ENCODE data around the gene CLPTM1L. TPM values are rescaled to one million over a fixed set of nuclear protein-coding genes. Genes with fewer than 3 reads are reported as not detected.

The CLPTM1L gene
- total RNA-seq, 1 experiment from 2014 or later, result 127 TPM

- CTCF ChIA-PET, result no interaction called here
- no peak for TF ChIP-seq CTCF (IDR thresholded peaks at IDR 0.05; ENCODE audit: unreplicated experiment)
- no peak for DNase-seq
- no TSS peak for BruUV-seq (replicated peaks)
- Mint-ChIP-seq H3K27me3 (ENCODE audit: unreplicated experiment) (peaks cover 55% of the 10 kb centered on the region), H3K4me3 (ENCODE audit: low read depth, unreplicated experiment) (no peak overlapping the region), H3K9me3 (ENCODE audit: low read depth, unreplicated experiment) (no peaks in the 10 kb centered on the region), H3K36me3 (ENCODE audit: insufficient read depth, unreplicated experiment) (peaks cover 25% of the 10 kb centered on the region), H3K27ac (ENCODE audit: unreplicated experiment) (no peak overlapping the region), H3K4me1 (ENCODE audit: low read depth, unreplicated experiment) (peaks cover 11% of the 10 kb centered on the region)
- intact Hi-C loops (cut with micrococcal nuclease; ENCODE audit: unreplicated experiment), result loop anchor here (10.0 kb wide), 1 partner anchor 296 kb away; no protein-coding TSS in a partner anchor
Observed at GRCh38 chr5:1348986-1349245, 4.0 kb upstream of the CLPTM1L start.

- Mint-ChIP-seq H3K36me3 (ENCODE audit: insufficient read depth, unreplicated experiment) (peaks cover 37% of the 10 kb centered on the region), H3K9me3 (ENCODE audit: low read depth, unreplicated experiment) (no peaks in the 10 kb centered on the region), H3K4me1 (ENCODE audit: low read depth, unreplicated experiment) (peaks cover 16% of the 10 kb centered on the region), H3K27ac (ENCODE audit: unreplicated experiment) (no peak overlapping the region), H3K27me3 (ENCODE audit: unreplicated experiment) (peaks cover 42% of the 10 kb centered on the region), H3K4me3 (ENCODE audit: low read depth, unreplicated experiment) (no peak overlapping the region)
- no peak for DNase-seq
- intact Hi-C loops (cut with micrococcal nuclease; ENCODE audit: unreplicated experiment), result loop anchor here (10.0 kb wide), 1 partner anchor 297 kb away; no protein-coding TSS in a partner anchor
- CTCF ChIA-PET, result interaction anchor here (0.7 to 0.9 kb wide), 2 partner anchors 12 to 16 kb away, joined by 3 to 6 read pairs; no protein-coding TSS in a partner anchor
- TF ChIP-seq CTCF (IDR thresholded peaks at IDR 0.05; ENCODE audit: unreplicated experiment), result no peak
- no TSS peak for BruUV-seq (replicated peaks)
Observed at GRCh38 chr5:1347571-1347970, 2.7 kb upstream of the CLPTM1L start.

GRCh38 chr5:1346627-1347440 lies 1.9 kb upstream of the CLPTM1L start:
- Mint-ChIP-seq H3K27ac (ENCODE audit: unreplicated experiment) (no peak overlapping the region), H3K36me3 (ENCODE audit: insufficient read depth, unreplicated experiment) (peaks cover 40% of the 10 kb centered on the region)
- CTCF ChIA-PET, result interaction anchor here (0.7 kb wide), 2 partner anchors 16 to 760 kb away, joined by 3 read pairs; no protein-coding TSS in a partner anchor

More at GRCh38 chr5:1346627-1347440, 1.9 kb upstream of the CLPTM1L start:
- Mint-ChIP-seq H3K4me3 (ENCODE audit: low read depth, unreplicated experiment) (peak overlapping the region; percentile 79), H3K27me3 (ENCODE audit: unreplicated experiment) (peaks cover 35% of the 10 kb centered on the region), H3K9me3 (ENCODE audit: low read depth, unreplicated experiment) (no peaks in the 10 kb centered on the region), H3K4me1 (ENCODE audit: low read depth, unreplicated experiment) (peaks cover 16% of the 10 kb centered on the region)
- intact Hi-C loops (cut with micrococcal nuclease; ENCODE audit: unreplicated experiment), result loop anchor here (10.0 kb wide), 1 partner anchor 298 kb away; no protein-coding TSS in a partner anchor
- DNase-seq, result no peak
- no peak for TF ChIP-seq CTCF (IDR thresholded peaks at IDR 0.05; ENCODE audit: unreplicated experiment)
- BruUV-seq (replicated peaks), result no TSS peak

Measured in Calu3 (cell line).